HFFc6 (cell line): ENCODE data around the gene HMGCS1. TPM values are rescaled to one million over a fixed set of nuclear protein-coding genes. Genes with fewer than 3 reads are reported as not detected.

Source experiments
- DNase-seq: peaks from one replicate; pipeline ENCODE4 v3.0.0-alpha.2; 2018
- H3K27ac Mint-ChIP-seq: 2 replicates; pipeline ENCODE4 v1.8.0; 2020; ENCODE audit warnings: mild to moderate bottlenecking, mixed read lengths
- H3K27me3 Mint-ChIP-seq: 2 replicates; pipeline ENCODE4 v1.8.0; 2021; ENCODE audit warnings: mild to moderate bottlenecking, moderate library complexity, mixed read lengths; ENCODE audit not compliant: insufficient read depth
- H3K36me3 Mint-ChIP-seq: 2 replicates; pipeline ENCODE4 v1.8.0; 2021; ENCODE audit warnings: low read depth, mixed read lengths
- H3K4me1 Mint-ChIP-seq: 2 replicates; pipeline ENCODE4 v1.8.0; 2020; ENCODE audit warnings: low read depth, mixed read lengths
- H3K4me3 Mint-ChIP-seq: 2 replicates; pipeline ENCODE4 v1.8.0; 2020; ENCODE audit warnings: mild to moderate bottlenecking, moderate library complexity, mixed read lengths
- H3K9me3 Mint-ChIP-seq: 2 replicates; pipeline ENCODE4 v1.8.0; 2020; ENCODE audit warnings: mild to moderate bottlenecking, mixed read lengths
- CTCF ChIP-seq: fragments of 200-600 bp; sonication (generic); IDR thresholded peaks from 2 replicates; pipeline ENCODE4 v1.5.0; 2021; ENCODE audit warnings: antibody characterized with exemption, mild to moderate bottlenecking
- total RNA-seq, 6 experiments: library from RNA; stranded (reverse); fragmentation: NEBNext Ultra II Directional; extraction: Animal tissue kit (Norgen Biotek cat#: 25700); gene quantifications; 2 replicates in 1 of 6; 3 replicates in 5 of 6; pipeline ENCODE4 v1.2.3, GENCODE V29; 2021

Gene HMGCS1
- total RNA-seq, 6 experiments from 2014 or later = 12.8 to 16.1 (median 14.8) TPM

- DNase-seq = no peak
- no peak for TF ChIP-seq CTCF
- Mint-ChIP-seq H3K9me3 (no peaks in the 10 kb centered on the region), H3K27me3 (peaks cover 19% of the 10 kb centered on the region), H3K27ac (no peak overlapping the region), H3K36me3 (no peaks in the 10 kb centered on the region), H3K4me3 (no peak overlapping the region), H3K4me1 (no peaks in the 10 kb centered on the region)
Observed at GRCh38 chr5:43258116-43258515, 55.1 kb downstream of the HMGCS1 start.

DNA sequence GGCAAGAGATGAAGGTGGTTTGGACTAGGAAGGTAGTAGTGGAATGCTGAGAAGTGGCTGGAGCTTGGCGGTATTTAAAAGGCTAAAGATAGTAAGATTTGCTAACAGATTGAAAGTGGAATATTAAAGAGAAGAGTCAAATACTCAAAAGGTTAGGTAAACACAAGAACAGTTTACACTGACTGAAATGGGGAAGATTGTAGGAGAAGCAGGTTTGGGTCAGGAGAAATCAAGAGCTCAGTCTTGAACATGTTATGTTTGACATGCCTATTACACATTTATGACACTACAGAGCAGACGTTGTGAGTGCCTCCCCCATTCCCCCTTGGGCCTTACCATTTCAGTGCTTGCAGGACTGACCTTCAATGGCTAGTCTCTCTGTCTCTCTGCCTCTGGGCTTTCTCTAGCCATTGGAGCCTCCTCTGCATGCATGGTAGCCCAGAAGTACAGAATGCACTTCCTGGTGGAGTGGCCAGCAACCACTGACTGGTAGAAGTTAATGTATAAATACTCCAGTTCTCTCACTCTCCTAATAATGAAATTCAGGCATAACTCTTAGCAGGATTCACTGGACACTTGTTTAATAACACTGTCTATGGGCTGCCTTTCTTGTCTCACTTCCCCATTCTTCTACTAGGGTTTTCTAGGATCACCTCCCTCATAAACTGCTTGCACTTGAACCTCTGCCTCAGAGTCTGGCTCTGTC is 56.8 kb downstream of the HMGCS1 start:
- H3K4me1 Mint-ChIP-seq = no peaks in the 10 kb centered on the region
- no peaks in the 10 kb centered on the region for H3K9me3 Mint-ChIP-seq
- no peaks in the 10 kb centered on the region for H3K36me3 Mint-ChIP-seq
- H3K4me3 Mint-ChIP-seq = no peak overlapping the region
- DNase-seq = no peak
- TF ChIP-seq CTCF = no peak
- peaks cover 19% of the 10 kb centered on the region for H3K27me3 Mint-ChIP-seq
- H3K27ac Mint-ChIP-seq = no peak overlapping the region

DNA sequence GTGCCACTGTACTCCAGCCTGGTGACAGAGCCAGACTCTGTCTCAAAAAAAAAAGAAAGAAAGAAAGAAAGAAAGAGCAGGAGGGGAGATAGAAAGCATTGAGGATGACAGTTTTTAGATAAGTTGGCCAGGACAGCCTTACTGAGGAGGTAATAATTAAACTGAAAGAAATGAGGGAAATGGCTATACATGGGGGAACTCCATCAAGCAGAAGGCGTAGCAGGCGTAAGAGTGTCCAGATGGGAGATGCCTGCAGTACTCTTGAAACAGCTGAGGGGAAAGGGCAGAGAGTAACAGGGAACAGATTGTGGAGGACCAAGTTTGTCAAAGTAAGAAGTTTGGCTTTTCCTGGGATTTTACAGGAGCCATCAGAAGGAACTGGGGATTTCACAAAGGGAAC is 57.5 kb downstream of the HMGCS1 start:
- Mint-ChIP-seq H3K36me3 (no peaks in the 10 kb centered on the region), H3K9me3 (no peaks in the 10 kb centered on the region), H3K4me1 (no peaks in the 10 kb centered on the region), H3K4me3 (no peak overlapping the region), H3K27me3 (peaks cover 19% of the 10 kb centered on the region), H3K27ac (no peak overlapping the region)
- TF ChIP-seq CTCF = no peak
- no peak for DNase-seq

- no peak for TF ChIP-seq CTCF
- H3K4me3 Mint-ChIP-seq = no peak overlapping the region
- peaks cover 19% of the 10 kb centered on the region for H3K27me3 Mint-ChIP-seq
- no peak for DNase-seq
- no peaks in the 10 kb centered on the region for H3K36me3 Mint-ChIP-seq
- no peaks in the 10 kb centered on the region for H3K9me3 Mint-ChIP-seq
- no peaks in the 10 kb centered on the region for H3K4me1 Mint-ChIP-seq
- no peak overlapping the region for H3K27ac Mint-ChIP-seq
Observed at GRCh38 chr5:43251754-43252153, 61.5 kb downstream of the HMGCS1 start.

GRCh38 chr5:43245724-43246385 is 67.4 kb downstream of the HMGCS1 start:
- no peak overlapping the region for H3K27ac Mint-ChIP-seq
- H3K27me3 Mint-ChIP-seq = peaks cover 20% of the 10 kb centered on the region
- no peaks in the 10 kb centered on the region for H3K9me3 Mint-ChIP-seq
- no peaks in the 10 kb centered on the region for H3K4me1 Mint-ChIP-seq
- no peak overlapping the region for H3K4me3 Mint-ChIP-seq
- no peak for DNase-seq
- no peaks in the 10 kb centered on the region for H3K36me3 Mint-ChIP-seq
- no peak for TF ChIP-seq CTCF
